PFSK-1 (cell line): ENCODE measurements around the gene USP50.

Experiments
- FOXP2 ChIP-seq: optimal IDR thresholded peaks from 2 replicates; pipeline ENCODE3; 2011; ENCODE audit warnings: borderline replicate concordance, control low read depth, inconsistent platforms; ENCODE audit not compliant: insufficient read depth; ENCODE audit errors: extremely low read length, extremely low read depth
- POLR2AphosphoS5 ChIP-seq: IDR thresholded peaks from 2 replicates; pipeline ENCODE4 v1.6.1; 2012; ENCODE audit warnings: low read depth, mild to moderate bottlenecking, control low read depth, low read length, moderate library complexity
- SIN3A ChIP-seq: IDR thresholded peaks from 2 replicates; pipeline ENCODE4 v1.6.1; 2012; ENCODE audit warnings: mild to moderate bottlenecking, low read length, moderate library complexity, borderline replicate concordance; ENCODE audit not compliant: insufficient read depth
- TAF1 ChIP-seq: IDR thresholded peaks from 2 replicates; pipeline ENCODE4 v1.6.1; 2012; ENCODE audit warnings: low read length, control low read depth, borderline replicate concordance; ENCODE audit not compliant: insufficient read depth
- TF ChIP-seq, protein P1 (sequence below), 2 experiments: IDR thresholded peaks; 2 replicates each; pipeline versions ENCODE4 v1.6.1 to v1.8.0; 2011 to 2012; ENCODE audit warnings: low read depth in 2 of 2, low read length in 2 of 2, control low read depth in 1 of 2, inconsistent platforms in 1 of 2, mild to moderate bottlenecking in 1 of 2, moderate library complexity in 1 of 2; ENCODE audit not compliant: insufficient read depth in 1 of 2

The USP50 gene

DNA sequence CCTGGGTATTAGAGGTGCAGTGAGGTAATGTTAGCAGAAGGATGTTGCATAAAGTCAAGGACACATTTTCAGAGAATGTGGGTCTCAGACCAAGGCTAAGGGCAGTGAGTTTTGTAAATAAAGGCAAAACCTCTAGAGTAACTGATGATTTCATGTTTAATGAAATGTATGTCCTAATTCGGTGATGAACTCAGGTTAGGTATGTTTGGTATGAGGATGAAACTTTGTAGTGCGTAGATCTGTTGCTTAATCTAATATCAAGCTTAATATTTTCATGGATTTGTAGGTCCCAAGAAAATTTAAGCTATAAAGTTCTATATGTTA, 3.6 kb downstream of the USP50 start:
- TF ChIP-seq FOXP2 (no peak), SIN3A (no peak), TAF1 (no peak), POLR2AphosphoS5 (no peak)
- TF ChIP-seq, protein P1, sequence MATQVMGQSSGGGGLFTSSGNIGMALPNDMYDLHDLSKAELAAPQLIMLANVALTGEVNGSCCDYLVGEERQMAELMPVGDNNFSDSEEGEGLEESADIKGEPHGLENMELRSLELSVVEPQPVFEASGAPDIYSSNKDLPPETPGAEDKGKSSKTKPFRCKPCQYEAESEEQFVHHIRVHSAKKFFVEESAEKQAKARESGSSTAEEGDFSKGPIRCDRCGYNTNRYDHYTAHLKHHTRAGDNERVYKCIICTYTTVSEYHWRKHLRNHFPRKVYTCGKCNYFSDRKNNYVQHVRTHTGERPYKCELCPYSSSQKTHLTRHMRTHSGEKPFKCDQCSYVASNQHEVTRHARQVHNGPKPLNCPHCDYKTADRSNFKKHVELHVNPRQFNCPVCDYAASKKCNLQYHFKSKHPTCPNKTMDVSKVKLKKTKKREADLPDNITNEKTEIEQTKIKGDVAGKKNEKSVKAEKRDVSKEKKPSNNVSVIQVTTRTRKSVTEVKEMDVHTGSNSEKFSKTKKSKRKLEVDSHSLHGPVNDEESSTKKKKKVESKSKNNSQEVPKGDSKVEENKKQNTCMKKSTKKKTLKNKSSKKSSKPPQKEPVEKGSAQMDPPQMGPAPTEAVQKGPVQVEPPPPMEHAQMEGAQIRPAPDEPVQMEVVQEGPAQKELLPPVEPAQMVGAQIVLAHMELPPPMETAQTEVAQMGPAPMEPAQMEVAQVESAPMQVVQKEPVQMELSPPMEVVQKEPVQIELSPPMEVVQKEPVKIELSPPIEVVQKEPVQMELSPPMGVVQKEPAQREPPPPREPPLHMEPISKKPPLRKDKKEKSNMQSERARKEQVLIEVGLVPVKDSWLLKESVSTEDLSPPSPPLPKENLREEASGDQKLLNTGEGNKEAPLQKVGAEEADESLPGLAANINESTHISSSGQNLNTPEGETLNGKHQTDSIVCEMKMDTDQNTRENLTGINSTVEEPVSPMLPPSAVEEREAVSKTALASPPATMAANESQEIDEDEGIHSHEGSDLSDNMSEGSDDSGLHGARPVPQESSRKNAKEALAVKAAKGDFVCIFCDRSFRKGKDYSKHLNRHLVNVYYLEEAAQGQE (IDR thresholded peaks at IDR 0.05; ENCODE audit: insufficient read depth in 1 of 2, low read depth in 2 of 2, low read length in 2 of 2), result no peak

DNA sequence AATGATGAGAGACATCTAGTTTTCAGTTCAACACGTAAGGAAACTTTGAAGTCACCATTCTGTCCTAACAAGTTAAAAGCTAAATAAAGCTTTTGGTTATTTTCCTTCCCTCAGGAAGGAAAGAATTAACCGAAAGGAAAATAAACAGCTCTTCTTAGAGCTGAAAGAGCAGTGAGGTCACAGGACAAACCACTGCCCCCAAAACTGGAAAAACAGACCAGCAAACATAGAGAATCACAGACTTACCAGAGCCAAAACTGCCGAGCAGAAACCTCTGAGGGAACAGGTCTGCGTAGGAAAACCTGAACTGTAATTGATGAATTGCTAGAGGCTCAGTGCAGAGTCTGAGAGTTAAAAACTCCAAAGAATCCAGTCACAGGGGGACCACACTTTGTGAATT, 14.7 kb downstream of the USP50 start:
- no peak for TF ChIP-seq TAF1

DNA sequence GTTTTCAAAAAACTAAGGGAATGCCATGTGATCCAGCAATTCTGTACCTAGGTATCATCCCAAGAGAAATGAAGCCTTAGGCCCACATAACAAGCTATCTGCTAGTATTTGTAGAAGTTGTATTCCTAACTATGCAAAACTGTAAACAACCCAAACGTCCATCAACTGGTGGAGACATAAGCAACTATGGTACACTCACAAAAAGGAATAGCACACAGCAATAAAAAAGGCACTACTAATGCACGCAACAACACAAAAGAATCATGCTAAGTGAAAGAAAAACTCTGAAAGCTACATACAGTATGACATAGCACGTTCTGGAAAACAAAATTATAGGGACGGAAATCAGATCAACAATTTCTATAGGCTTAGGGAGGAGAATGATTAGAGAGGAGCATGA, 15.3 kb downstream of the USP50 start:
- no peak for TF ChIP-seq SIN3A
- TF ChIP-seq TAF1, result no peak
- no peak for TF ChIP-seq FOXP2
- TF ChIP-seq POLR2AphosphoS5, result no peak
- TF ChIP-seq, protein P1 (IDR thresholded peaks at IDR 0.05; ENCODE audit: insufficient read depth in 1 of 2, low read depth in 2 of 2, low read length in 2 of 2), result no peak

DNA sequence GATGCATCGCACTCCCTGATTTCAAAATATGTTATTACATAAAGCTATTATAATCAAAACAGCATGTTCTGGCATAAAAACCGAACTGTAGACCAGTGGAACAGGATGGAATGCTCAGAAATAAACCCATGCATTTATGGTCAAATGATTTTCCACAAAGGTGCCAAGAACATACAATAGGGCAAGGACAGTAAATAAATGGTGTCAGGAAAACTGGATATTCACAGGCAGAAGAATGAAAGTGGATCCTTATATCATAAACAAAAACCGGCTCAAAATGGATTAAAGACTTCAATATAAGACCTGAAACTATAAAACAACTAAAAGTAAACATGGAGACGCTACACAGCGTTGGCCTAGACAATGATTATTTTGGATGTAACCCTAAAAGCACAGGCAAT, 22.6 kb downstream of the USP50 start:
- no peak for TF ChIP-seq FOXP2
- no peak for TF ChIP-seq SIN3A
- TF ChIP-seq, protein P1 (IDR thresholded peaks at IDR 0.05; ENCODE audit: insufficient read depth in 1 of 2, low read depth in 2 of 2, low read length in 2 of 2), result no peak
- TF ChIP-seq POLR2AphosphoS5, result no peak
- no peak for TF ChIP-seq TAF1

DNA sequence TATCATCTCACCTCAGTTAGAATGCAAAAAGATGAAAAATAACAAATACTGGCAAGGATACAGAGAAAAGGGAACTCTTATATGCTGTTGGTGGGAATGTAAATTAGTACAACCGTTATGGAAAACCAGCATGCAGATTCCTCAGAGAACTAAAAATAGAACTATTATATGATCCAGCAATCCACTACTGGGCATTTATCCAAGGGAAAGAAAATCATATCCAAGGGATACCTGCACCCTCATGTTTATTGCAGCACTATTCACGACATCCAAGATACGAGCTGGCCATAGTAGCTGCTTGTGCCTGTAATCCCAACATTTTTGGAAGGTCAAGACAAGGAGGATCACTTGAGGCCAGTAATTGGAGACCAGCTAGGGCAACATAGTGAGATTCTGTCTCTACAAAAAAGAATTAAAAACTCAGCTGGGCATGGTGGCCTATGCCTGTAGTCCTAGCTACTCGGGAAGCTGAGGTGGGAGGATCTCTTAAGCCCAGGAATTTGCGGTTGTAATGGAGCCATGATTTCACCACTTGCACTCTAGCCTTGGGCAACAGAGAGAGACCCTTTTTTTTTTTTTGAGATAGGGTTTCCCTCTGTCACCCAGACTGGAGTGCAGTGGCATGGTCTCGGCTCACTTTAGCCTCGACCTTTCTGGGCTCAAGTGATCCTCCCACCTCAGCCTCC, 26.6 kb downstream of the USP50 start:
- TF ChIP-seq POLR2AphosphoS5, result no peak
- no peak for TF ChIP-seq FOXP2
- no peak for TF ChIP-seq TAF1
- TF ChIP-seq, protein P1 (IDR thresholded peaks at IDR 0.05; ENCODE audit: insufficient read depth in 1 of 2, low read depth in 2 of 2, low read length in 2 of 2), result no peak
- no peak for TF ChIP-seq SIN3A
